Measurements from ENCODE around the gene PRKN.

- TF ChIP-seq POLR2A (IDR thresholded peaks at IDR 0.05) (no peak), CTCF (IDR thresholded peaks at IDR 0.05) (no peak), EP300 (IDR thresholded peaks at IDR 0.05) (no peak)
Measured at GRCh38 chr6:162173466-162173865, 554.1 kb downstream of the PRKN start.
